Caco-2 (cell line): ENCODE measurements around the gene CCDC148. TPM values are rescaled to one million over a fixed set of nuclear protein-coding genes. Genes with fewer than 3 reads are reported as not detected.

ENCODE experiments used
- BruUV-seq: library from RNA; stranded (reverse); fragments of 400-500 nt; replicated peaks from 2 replicates; lab custom pipeline; 2021; lab: Mats Ljungman, UMichigan
- CTCF ChIA-PET: fragments of 300-600 bp; sonication (Branson Sonifier 250); formaldehyde crosslinking; loops from one replicate; lab custom pipeline; 2022; ENCODE audit warnings: antibody characterized with exemption; lab: Charles Lee
- POLR2A ChIA-PET: fragments of 300-600 bp; sonication (Branson Sonifier 250); formaldehyde crosslinking; loops from one replicate; lab custom pipeline; 2022; ENCODE audit warnings: antibody characterized with exemption; lab: Charles Lee
- DNase-seq, 2 experiments: peaks; one replicate each; pipeline versions ENCODE4 v3.0.0 to v3.0.0-alpha.2; 2020 to 2022
- H3K27me3 ChIP-seq: replicated peaks from 2 replicates; pipeline ENCODE4 v1.6.0; 2011; ENCODE audit warnings: low read length; ENCODE audit not compliant: control insufficient read depth, insufficient read depth
- H3K36me3 ChIP-seq: 2 replicates; pipeline ENCODE4 v1.5.1; 2011; ENCODE audit warnings: low read length; ENCODE audit not compliant: control insufficient read depth, insufficient read depth
- H3K4me1 ChIP-seq: fragments of 250-450 bp; sonication (Bioruptor Pico); 2 replicates; pipeline ENCODE4 v1.5.1; 2020; ENCODE audit warnings: mild to moderate bottlenecking
- H3K4me3 ChIP-seq: 2 replicates; pipeline ENCODE4 v1.5.1; 2011; ENCODE audit warnings: low read depth, mild to moderate bottlenecking, control low read depth, low read length
- H3K9me3 ChIP-seq: fragments of 250-450 bp; sonication (Bioruptor Pico); 2 replicates; pipeline ENCODE4 v1.5.1; 2020; ENCODE audit warnings: mild to moderate bottlenecking, moderate library complexity
- H3K27ac Mint-ChIP-seq: one replicate; pipeline ENCODE4 v1.8.0; 2022; ENCODE audit warnings: mixed read lengths; ENCODE audit not compliant: unreplicated experiment
- H3K27me3 Mint-ChIP-seq: one replicate; pipeline ENCODE4 v1.8.0; 2022; ENCODE audit warnings: mixed read lengths; ENCODE audit not compliant: insufficient read depth, unreplicated experiment
- H3K36me3 Mint-ChIP-seq: one replicate; pipeline ENCODE4 v1.8.0; 2022; ENCODE audit warnings: mild to moderate bottlenecking, mixed read lengths; ENCODE audit not compliant: insufficient read depth, unreplicated experiment
- H3K4me1 Mint-ChIP-seq: one replicate; pipeline ENCODE4 v1.8.0; 2022; ENCODE audit warnings: low read depth, mixed read lengths; ENCODE audit not compliant: unreplicated experiment
- H3K4me3 Mint-ChIP-seq: one replicate; pipeline ENCODE4 v1.8.0; 2022; ENCODE audit warnings: mild to moderate bottlenecking, moderate library complexity, mixed read lengths; ENCODE audit not compliant: unreplicated experiment
- H3K9me3 Mint-ChIP-seq: one replicate; pipeline ENCODE4 v1.8.0; 2022; ENCODE audit warnings: mixed read lengths; ENCODE audit not compliant: unreplicated experiment
- CTCF ChIP-seq, 2 experiments: fragments of 200-600 bp in 1 of 2; IDR thresholded peaks; 1 replicate in 1 of 2; 2 replicates in 1 of 2; pipeline versions ENCODE4 v1.5.1 to v1.8.0; 2011 to 2022; ENCODE audit warnings: antibody characterized with exemption in 1 of 2, control low read depth in 1 of 2, inconsistent platforms in 1 of 2, low read depth in 1 of 2, low read length in 1 of 2, mild to moderate bottlenecking in 1 of 2, moderate library complexity in 1 of 2; ENCODE audit not compliant: insufficient read depth in 1 of 2, severe bottlenecking in 1 of 2, unreplicated experiment in 1 of 2
- intact Hi-C: fragments of 100-400 bp; cut with micrococcal nuclease; formaldehyde crosslinking; loops from one replicate; pipeline ENCODE4 v1.10.0; 2022; ENCODE audit not compliant: unreplicated experiment
- total RNA-seq: library from RNA; stranded (reverse); gene quantifications from 2 replicates; pipeline ENCODE4 v1.2.3, GENCODE V29; 2022

The CCDC148 gene
- total RNA-seq, 1 experiment from 2014 or later, result 6.3 TPM

GRCh38 chr2:158269143-158269542 lies 187.4 kb downstream of the CCDC148 start:
- H3K4me3 Mint-ChIP-seq, result no peak overlapping the region
- no peaks in the 10 kb centered on the region for H3K4me1 Mint-ChIP-seq
- CTCF ChIA-PET, result no interaction called here
- H3K36me3 Mint-ChIP-seq, result no peaks in the 10 kb centered on the region
- TF ChIP-seq CTCF (IDR thresholded peaks at IDR 0.05; ENCODE audit: insufficient read depth in 1 of 2, low read depth in 1 of 2, low read length in 1 of 2, severe bottlenecking in 1 of 2, unreplicated experiment in 1 of 2), result no peak
- peaks cover 24% of the 10 kb centered on the region for H3K27me3 Mint-ChIP-seq
- BruUV-seq, result no TSS peak
- no peaks in the 10 kb centered on the region; the same call in 1 of the 2 replicates for H3K27me3 ChIP-seq
- no peaks in the 10 kb centered on the region for H3K4me1 ChIP-seq
- no peaks in the 10 kb centered on the region for H3K36me3 ChIP-seq
- no peak for DNase-seq
- H3K4me3 ChIP-seq, result no peak overlapping the region
- no peaks in the 10 kb centered on the region for H3K9me3 ChIP-seq
- H3K27ac Mint-ChIP-seq, result no peak overlapping the region
- H3K9me3 Mint-ChIP-seq, result no peaks in the 10 kb centered on the region
- intact Hi-C loops, result no loop called here
- POLR2A ChIA-PET, result no interaction called here

GRCh38 chr2:158266111-158266510 lies 190.4 kb downstream of the CCDC148 start:
- TF ChIP-seq CTCF (IDR thresholded peaks at IDR 0.05; ENCODE audit: insufficient read depth in 1 of 2, low read depth in 1 of 2, low read length in 1 of 2, severe bottlenecking in 1 of 2, unreplicated experiment in 1 of 2), result no peak
- intact Hi-C loops, result no loop called here
- CTCF ChIA-PET, result interaction anchor here (0.5 kb wide), 1 partner anchor 264 kb away, joined by 3 read pairs; no protein-coding TSS in a partner anchor
- no peaks in the 10 kb centered on the region for H3K9me3 Mint-ChIP-seq
- peaks cover 9% of the 10 kb centered on the region for H3K27me3 Mint-ChIP-seq
- no peak overlapping the region for H3K27ac Mint-ChIP-seq
- H3K36me3 Mint-ChIP-seq, result no peaks in the 10 kb centered on the region
- Histone ChIP-seq H3K4me1 (no peaks in the 10 kb centered on the region), H3K27me3 (no peaks in the 10 kb centered on the region; the same call in 1 of the 2 replicates), H3K36me3 (no peaks in the 10 kb centered on the region), H3K9me3 (no peaks in the 10 kb centered on the region), H3K4me3 (no peak overlapping the region)
- H3K4me1 Mint-ChIP-seq, result no peaks in the 10 kb centered on the region
- DNase-seq, result no peak
- BruUV-seq, result no TSS peak
- POLR2A ChIA-PET, result no interaction called here
- no peak overlapping the region for H3K4me3 Mint-ChIP-seq

- no peaks in the 10 kb centered on the region for H3K36me3 ChIP-seq
- CTCF ChIA-PET, result no interaction called here
- H3K27me3 Mint-ChIP-seq, result peaks cover 16% of the 10 kb centered on the region
- H3K4me3 Mint-ChIP-seq, result no peak overlapping the region
- no peaks in the 10 kb centered on the region for H3K9me3 Mint-ChIP-seq
- H3K9me3 ChIP-seq, result no peaks in the 10 kb centered on the region
- no peak for TF ChIP-seq CTCF (IDR thresholded peaks at IDR 0.05; ENCODE audit: insufficient read depth in 1 of 2, low read depth in 1 of 2, low read length in 1 of 2, severe bottlenecking in 1 of 2, unreplicated experiment in 1 of 2)
- H3K27ac Mint-ChIP-seq, result no peak overlapping the region
- no peaks in the 10 kb centered on the region for H3K36me3 Mint-ChIP-seq
- POLR2A ChIA-PET, result interaction anchor here (0.7 kb wide), 1 partner anchor 838 kb away, joined by 9 read pairs; no protein-coding TSS in a partner anchor
- H3K4me1 Mint-ChIP-seq, result no peaks in the 10 kb centered on the region
- no TSS peak for BruUV-seq
- no peak for DNase-seq
- H3K4me3 ChIP-seq, result no peak overlapping the region
- no peaks in the 10 kb centered on the region for H3K4me1 ChIP-seq
- no peaks in the 10 kb centered on the region for H3K27me3 ChIP-seq
- intact Hi-C loops, result no loop called here
These were observed 201.3 kb downstream of the CCDC148 start for GRCh38 chr2:158255257-158255656.
